NCI-H1694 (cell line): ENCODE measurements around the gene GTPBP2.
A peak's percentile ranks its signal among the peaks of the same experiment; 100 is the strongest.
"Not testable (repeated sequence)": the region's sequence is repeated elsewhere in the genome, so short reads cannot be mapped to it uniquely, and the experiment has no call there.

Source experiments
- DNase-seq: peaks from one replicate; lab custom pipeline; 2025; lab: John Stamatoyannopoulos, UW

GTPBP2 gene

GRCh38 chr6:43629104-43629504 lies at the start of gene GTPBP2:
Gene GTPBP2, minus strand, starts transcription at chr6:43629264. Its CDS starts 102 bp downstream, at chr6:43629162.
- DNase-seq: peak; percentile 90

- no peak for DNase-seq
Observed at GRCh38 chr6:43678341-43678740, 49.3 kb upstream of the GTPBP2 start.

- DNase-seq: no peak
Observed at GRCh38 chr6:43677759-43678158, 48.7 kb upstream of the GTPBP2 start.

GRCh38 chr6:43676962-43677606 lies 48.0 kb upstream of the GTPBP2 start:
- DNase-seq: no peak

GRCh38 chr6:43674921-43675320 lies 45.9 kb upstream of the GTPBP2 start:
- no peak for DNase-seq

- no peak for DNase-seq
Observed at GRCh38 chr6:43674291-43674690, 45.2 kb upstream of the GTPBP2 start.

GRCh38 chr6:43673444-43674084 lies 44.5 kb upstream of the GTPBP2 start:
- peak; percentile 2 for DNase-seq

GRCh38 chr6:43671801-43672690 lies 43.0 kb upstream of the GTPBP2 start:
- DNase-seq: no peak

- no peak for DNase-seq
Observed at GRCh38 chr6:43671011-43671800, 42.1 kb upstream of the GTPBP2 start.

GRCh38 chr6:43670623-43670986 lies 41.5 kb upstream of the GTPBP2 start:
- no peak for DNase-seq

- no peak for DNase-seq
Observed at GRCh38 chr6:43669922-43670622, 41.0 kb upstream of the GTPBP2 start.

- no peak for DNase-seq
Observed at GRCh38 chr6:43669050-43669921, 40.2 kb upstream of the GTPBP2 start.

- DNase-seq: peak; percentile 18
Observed at GRCh38 chr6:43668151-43669028, 39.3 kb upstream of the GTPBP2 start.

GRCh38 chr6:43667245-43668150 lies 38.4 kb upstream of the GTPBP2 start:
- DNase-seq: peak; percentile 61

GRCh38 chr6:43666196-43666920 lies 37.3 kb upstream of the GTPBP2 start:
- DNase-seq: no peak

GRCh38 chr6:43665376-43665775 lies 36.3 kb upstream of the GTPBP2 start:
- DNase-seq: no peak

GRCh38 chr6:43662948-43663347 lies 33.9 kb upstream of the GTPBP2 start:
- not testable (repeated sequence) for DNase-seq

- no peak for DNase-seq
Observed at GRCh38 chr6:43658161-43658560, 29.1 kb upstream of the GTPBP2 start.
